ENCODE data around the gene ARFGAP1. TPM values are rescaled to one million over a fixed set of nuclear protein-coding genes. Genes with fewer than 3 reads are reported as not detected.

Gene ARFGAP1
- total and polyA plus RNA-seq, 4 donors = 47.0 to 108 (median 87.6) TPM

DNA sequence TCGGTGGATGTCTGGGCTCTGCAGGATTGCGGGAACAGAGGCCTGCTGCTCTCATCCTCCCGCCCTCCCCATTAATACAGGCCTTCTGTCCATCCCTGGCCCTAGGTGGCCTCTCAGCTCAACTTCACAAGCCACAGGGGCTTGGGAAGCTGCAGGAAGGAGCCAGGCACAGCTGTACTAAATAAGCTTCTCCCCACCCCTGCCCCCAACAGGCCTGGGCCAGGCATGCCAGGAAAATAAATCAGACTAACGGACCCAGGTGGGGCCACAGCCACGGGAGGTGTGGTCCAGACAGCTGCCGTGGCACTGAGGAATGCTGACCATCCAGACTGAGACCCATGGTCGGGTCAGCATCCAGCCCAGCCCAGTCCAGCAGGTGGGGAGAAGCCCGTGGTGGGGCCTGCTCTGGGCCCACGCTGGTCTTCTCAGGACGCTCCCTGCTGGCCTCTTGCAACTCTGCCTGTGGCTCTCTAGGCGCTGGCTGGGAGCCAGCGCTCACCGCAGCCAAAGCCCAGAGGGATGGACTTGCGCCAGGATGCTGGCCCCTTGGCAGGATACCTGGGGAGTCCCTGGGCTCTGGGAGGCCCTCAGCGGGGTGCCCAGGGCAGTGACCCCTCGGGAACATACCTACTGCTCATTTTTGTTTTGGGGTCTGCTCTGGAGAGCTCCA is 48.1 kb upstream of the ARFGAP1 start:
- H3K36me3 ChIP-seq (ENCODE audit: control insufficient read depth in 4 of 4, insufficient read depth in 4 of 4, low read length in 4 of 4) = no peaks in the 10 kb centered on the region
- peaks cover 0 to 3% (median 0%) of the 10 kb centered on the region in 4 donors for H3K9me3 ChIP-seq (ENCODE audit: control insufficient read depth in 4 of 4, insufficient read depth in 3 of 4, low read length in 3 of 4)
- peaks cover 0 to 22% (median 0%) of the 10 kb centered on the region in 5 donors for H3K4me1 ChIP-seq (ENCODE audit: control insufficient read depth in 5 of 5, insufficient read depth in 5 of 5, low read length in 5 of 5)
- ATAC-seq (ENCODE audit: insufficient read depth, low FRiP score) (no peak), DNase-seq (peak; percentile 44 to 55 (median 47))
- H3K9ac ChIP-seq (ENCODE audit: insufficient read depth in 1 of 2, low read length in 2 of 2) = no peak overlapping the region
- TF ChIP-seq, protein P1, sequence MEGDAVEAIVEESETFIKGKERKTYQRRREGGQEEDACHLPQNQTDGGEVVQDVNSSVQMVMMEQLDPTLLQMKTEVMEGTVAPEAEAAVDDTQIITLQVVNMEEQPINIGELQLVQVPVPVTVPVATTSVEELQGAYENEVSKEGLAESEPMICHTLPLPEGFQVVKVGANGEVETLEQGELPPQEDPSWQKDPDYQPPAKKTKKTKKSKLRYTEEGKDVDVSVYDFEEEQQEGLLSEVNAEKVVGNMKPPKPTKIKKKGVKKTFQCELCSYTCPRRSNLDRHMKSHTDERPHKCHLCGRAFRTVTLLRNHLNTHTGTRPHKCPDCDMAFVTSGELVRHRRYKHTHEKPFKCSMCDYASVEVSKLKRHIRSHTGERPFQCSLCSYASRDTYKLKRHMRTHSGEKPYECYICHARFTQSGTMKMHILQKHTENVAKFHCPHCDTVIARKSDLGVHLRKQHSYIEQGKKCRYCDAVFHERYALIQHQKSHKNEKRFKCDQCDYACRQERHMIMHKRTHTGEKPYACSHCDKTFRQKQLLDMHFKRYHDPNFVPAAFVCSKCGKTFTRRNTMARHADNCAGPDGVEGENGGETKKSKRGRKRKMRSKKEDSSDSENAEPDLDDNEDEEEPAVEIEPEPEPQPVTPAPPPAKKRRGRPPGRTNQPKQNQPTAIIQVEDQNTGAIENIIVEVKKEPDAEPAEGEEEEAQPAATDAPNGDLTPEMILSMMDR (IDR thresholded peaks at IDR 0.05; ENCODE audit: control extremely low read depth, extremely low read depth) = no peak
- H3K27ac ChIP-seq (ENCODE audit: low read depth in 1 of 2, low read length in 1 of 2) = no peak overlapping the region
- WGBS, 2 donors = 30 to 50% methylated on average over 16 of the region's 16 CpGs
- H3K4me3 ChIP-seq = no peak overlapping the region
- peaks cover 0 to 9% (median 3%) of the 10 kb centered on the region in 3 donors for H3K27me3 ChIP-seq (ENCODE audit: control insufficient read depth in 3 of 3, insufficient read depth in 3 of 3, low read length in 2 of 3)

DNA sequence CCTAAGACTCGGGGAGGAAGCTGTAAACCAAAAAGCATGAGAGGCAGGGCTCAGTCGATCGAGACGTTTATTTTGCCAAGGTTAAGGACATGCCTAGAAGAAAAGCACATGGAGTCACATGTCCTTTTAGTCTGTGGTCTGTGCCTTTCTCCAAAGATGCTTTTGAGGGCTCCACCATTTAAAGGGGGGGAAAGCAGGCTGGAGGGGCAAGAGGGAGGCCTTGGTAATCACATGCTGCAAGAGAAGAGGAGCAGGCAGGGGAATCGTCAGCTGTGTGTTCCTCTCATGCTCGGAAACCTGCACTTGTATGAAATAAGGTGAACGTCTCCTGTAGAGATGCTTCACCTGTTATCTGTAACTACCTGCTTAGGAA is 47.5 kb upstream of the ARFGAP1 start:
- ATAC-seq (ENCODE audit: insufficient read depth, low FRiP score) (no peak), DNase-seq (no peak)
- H3K27me3 ChIP-seq (ENCODE audit: control insufficient read depth in 3 of 3, insufficient read depth in 3 of 3, low read length in 2 of 3) = peaks cover 0 to 9% (median 3%) of the 10 kb centered on the region in 3 donors
- no peak overlapping the region for H3K4me3 ChIP-seq
- no peak overlapping the region for H3K9ac ChIP-seq (ENCODE audit: insufficient read depth in 1 of 2, low read length in 2 of 2)
- 36 to 59% methylated on average over 7 of the region's 7 CpGs for WGBS, 2 donors
- TF ChIP-seq, protein P1 (IDR thresholded peaks at IDR 0.05; ENCODE audit: control extremely low read depth, extremely low read depth) = no peak
- peaks cover 0 to 3% (median 0%) of the 10 kb centered on the region in 4 donors for H3K9me3 ChIP-seq (ENCODE audit: control insufficient read depth in 4 of 4, insufficient read depth in 3 of 4, low read length in 3 of 4)
- H3K4me1 ChIP-seq (ENCODE audit: control insufficient read depth in 5 of 5, insufficient read depth in 5 of 5, low read length in 5 of 5) = peaks cover 0 to 22% (median 0%) of the 10 kb centered on the region in 5 donors
- H3K27ac ChIP-seq (ENCODE audit: low read depth in 1 of 2, low read length in 1 of 2) = no peak overlapping the region
- no peaks in the 10 kb centered on the region for H3K36me3 ChIP-seq (ENCODE audit: control insufficient read depth in 4 of 4, insufficient read depth in 4 of 4, low read length in 4 of 4)

DNA sequence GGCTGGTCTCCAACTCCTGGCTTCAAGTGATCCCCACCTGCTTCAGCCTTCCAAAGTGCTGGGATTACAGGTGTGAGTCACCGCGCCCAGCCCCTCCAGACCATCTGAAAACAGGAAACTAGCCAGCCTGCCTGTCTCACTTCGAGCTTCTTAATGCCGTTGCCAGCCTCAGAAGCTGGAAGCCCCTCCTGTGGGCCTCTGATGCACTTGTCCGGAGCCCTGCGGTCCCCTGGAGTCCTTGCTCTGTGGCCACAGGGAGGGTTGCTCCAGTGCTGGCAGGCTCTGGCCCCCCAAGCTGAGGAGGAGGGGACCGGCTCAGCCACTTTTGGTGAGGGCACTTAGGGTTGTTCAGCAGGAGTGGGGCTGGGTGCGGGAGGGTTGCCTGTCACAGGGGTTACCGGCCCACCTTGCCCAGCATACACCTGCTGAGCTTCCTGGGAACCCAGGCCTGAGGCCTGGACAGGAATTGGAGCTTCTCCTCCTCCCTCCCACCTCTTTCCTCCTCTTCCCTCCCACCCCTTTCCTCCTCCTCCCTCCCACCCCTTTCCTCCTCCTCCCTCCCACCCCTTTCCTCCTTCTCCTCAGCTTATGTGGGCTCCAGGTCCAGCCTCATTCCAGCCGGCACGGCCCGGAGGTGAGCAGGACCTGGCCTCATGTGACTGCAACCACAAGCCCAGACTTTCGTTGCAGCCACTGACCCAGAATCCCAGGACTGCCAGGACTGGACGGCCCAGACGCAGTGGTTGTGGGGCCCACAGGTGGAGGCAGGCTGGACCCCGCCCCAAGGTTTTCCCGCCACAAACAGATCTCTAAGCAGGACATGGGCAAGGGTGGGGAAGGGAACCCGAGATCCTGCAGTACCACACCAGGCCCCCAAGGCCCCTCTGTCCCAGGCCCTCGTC is 46.3 kb upstream of the ARFGAP1 start:
- no peak overlapping the region for H3K4me3 ChIP-seq
- no peak overlapping the region for H3K9ac ChIP-seq (ENCODE audit: insufficient read depth in 1 of 2, low read length in 2 of 2)
- no peaks in the 10 kb centered on the region for H3K36me3 ChIP-seq (ENCODE audit: control insufficient read depth in 4 of 4, insufficient read depth in 4 of 4, low read length in 4 of 4)
- peaks cover 0 to 34% (median 2%) of the 10 kb centered on the region in 5 donors for H3K4me1 ChIP-seq (ENCODE audit: control insufficient read depth in 5 of 5, insufficient read depth in 5 of 5, low read length in 5 of 5)
- peaks cover 0 to 4% (median 3%) of the 10 kb centered on the region in 3 donors for H3K27me3 ChIP-seq (ENCODE audit: control insufficient read depth in 3 of 3, insufficient read depth in 3 of 3, low read length in 2 of 3)
- TF ChIP-seq, protein P1 (IDR thresholded peaks at IDR 0.05; ENCODE audit: control extremely low read depth, extremely low read depth) = no peak
- no peak for ATAC-seq (ENCODE audit: insufficient read depth, low FRiP score)
- peaks cover 0 to 3% (median 0%) of the 10 kb centered on the region in 4 donors for H3K9me3 ChIP-seq (ENCODE audit: control insufficient read depth in 4 of 4, insufficient read depth in 3 of 4, low read length in 3 of 4)
- no peak for DNase-seq
- 72 to 79% methylated on average over 18 to 19 of the region's 19 CpGs for WGBS, 2 donors
- H3K27ac ChIP-seq (ENCODE audit: low read depth in 1 of 2, low read length in 1 of 2) = no peak overlapping the region
